HAP-1 (cell line): Measurements from ENCODE around the gene SMARCAL1.

Experiments used
- DNase-seq, 2 experiments: peaks; one replicate each; pipeline ENCODE4 v3.0.0-alpha.2; 2016 to 2020; ENCODE audit warnings: low spot score in 2 of 2
- H3K27me3 ChIP-seq: fragments of 250-450 bp; sonication (Bioruptor Pico); 2 replicates; pipeline ENCODE4 v1.5.1; 2020; ENCODE audit warnings: low read depth, mild to moderate bottlenecking, moderate library complexity
- H3K36me3 ChIP-seq: fragments of 250-450 bp; sonication (Bioruptor Pico); replicated peaks from 2 replicates; pipeline ENCODE4 v1.5.1; 2020; ENCODE audit warnings: mild to moderate bottlenecking
- H3K4me1 ChIP-seq: fragments of 250-450 bp; sonication (Bioruptor Pico); 2 replicates; pipeline ENCODE4 v1.5.1; 2020; ENCODE audit warnings: mild to moderate bottlenecking
- H3K4me3 ChIP-seq: fragments of 250-450 bp; sonication (Bioruptor Pico); 2 replicates; pipeline ENCODE4 v1.5.1; 2020; ENCODE audit warnings: mild to moderate bottlenecking, moderate library complexity
- H3K9me3 ChIP-seq: fragments of 250-450 bp; sonication (Bioruptor Pico); 2 replicates; pipeline ENCODE4 v1.5.1; 2020; ENCODE audit warnings: mild to moderate bottlenecking, moderate library complexity
- in situ Hi-C: fragments of 300-500 bp; cut with MboI; formaldehyde crosslinking; loops from 3 replicates; pipeline ENCODE4 v1.14.3; 2020; ENCODE audit warnings: low sequenced_read_pairs, inconsistent platforms, mixed read lengths

The SMARCAL1 gene

DNA sequence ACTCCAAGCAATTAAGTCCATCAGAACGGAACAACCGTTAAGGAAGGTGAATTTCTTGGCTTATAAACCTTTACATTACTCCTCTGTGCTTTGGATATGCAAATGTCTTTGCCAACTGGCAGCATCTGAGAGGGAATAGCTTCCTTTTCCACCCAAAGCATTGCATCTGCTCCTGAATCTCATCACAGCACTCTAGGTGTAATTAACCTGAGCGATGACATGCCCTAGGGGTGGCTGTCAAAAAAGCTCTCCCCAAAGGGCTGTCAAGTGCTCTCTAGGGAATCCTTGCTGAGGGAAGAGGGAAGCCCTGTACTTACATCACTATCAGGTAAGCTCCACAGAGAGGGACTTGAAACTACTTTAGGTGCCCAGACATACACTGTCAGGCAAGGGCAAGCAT lies 5.5 kb upstream of the SMARCAL1 start:
- no peaks in the 10 kb centered on the region for H3K9me3 ChIP-seq
- H3K4me3 ChIP-seq, result no peak overlapping the region
- in situ Hi-C loops, result no loop called here
- H3K36me3 ChIP-seq, result no peaks in the 10 kb centered on the region
- no peak for DNase-seq
- peaks cover 1% of the 10 kb centered on the region for H3K4me1 ChIP-seq
- H3K27me3 ChIP-seq, result peaks cover 7% of the 10 kb centered on the region

DNA sequence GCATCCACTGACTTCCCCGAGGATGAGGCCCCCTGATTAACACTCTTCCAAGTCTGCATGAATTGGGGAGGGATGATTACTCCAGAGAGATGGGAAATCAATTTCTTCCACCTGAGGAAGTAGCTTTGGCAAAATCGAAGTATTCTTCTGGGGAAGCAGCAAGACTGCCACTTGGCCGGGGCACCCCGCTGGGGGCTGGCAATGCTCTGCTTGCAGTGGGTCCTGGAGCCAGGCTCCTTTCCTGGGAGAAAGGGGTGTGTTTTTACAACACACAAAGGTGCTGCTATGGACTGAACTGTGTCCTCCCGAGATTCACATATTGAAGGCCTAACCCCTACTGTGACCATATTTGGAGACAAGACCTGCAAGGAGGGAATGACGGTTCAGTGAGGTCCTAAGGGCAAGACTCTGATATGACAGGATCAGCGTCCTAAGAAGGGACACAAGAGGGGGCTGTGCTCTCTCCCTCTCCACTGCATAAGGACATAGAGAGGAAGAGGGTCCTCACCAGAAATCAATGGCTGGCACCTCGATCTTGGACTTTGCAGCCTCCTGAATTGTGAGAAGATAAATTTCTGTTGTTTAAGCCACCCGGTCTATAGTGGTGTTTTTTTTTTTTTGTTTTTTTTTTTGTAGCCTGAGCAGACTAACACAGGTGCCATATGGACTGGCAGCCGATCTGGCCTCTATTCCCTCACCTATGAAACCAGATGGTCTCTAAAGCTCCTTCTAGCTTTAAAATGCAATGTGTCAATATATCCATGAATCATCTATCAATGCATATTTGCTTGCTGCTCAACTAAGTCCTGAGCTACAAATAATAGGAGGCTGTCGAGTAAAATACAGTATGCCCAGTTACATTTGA lies 3.6 kb upstream of the SMARCAL1 start:
- H3K4me1 ChIP-seq, result peaks cover 2% of the 10 kb centered on the region
- no peak overlapping the region for H3K4me3 ChIP-seq
- H3K9me3 ChIP-seq, result no peaks in the 10 kb centered on the region
- no peaks in the 10 kb centered on the region for H3K36me3 ChIP-seq
- no peak for DNase-seq
- in situ Hi-C loops, result no loop called here
- H3K27me3 ChIP-seq, result peaks cover 7% of the 10 kb centered on the region

DNA sequence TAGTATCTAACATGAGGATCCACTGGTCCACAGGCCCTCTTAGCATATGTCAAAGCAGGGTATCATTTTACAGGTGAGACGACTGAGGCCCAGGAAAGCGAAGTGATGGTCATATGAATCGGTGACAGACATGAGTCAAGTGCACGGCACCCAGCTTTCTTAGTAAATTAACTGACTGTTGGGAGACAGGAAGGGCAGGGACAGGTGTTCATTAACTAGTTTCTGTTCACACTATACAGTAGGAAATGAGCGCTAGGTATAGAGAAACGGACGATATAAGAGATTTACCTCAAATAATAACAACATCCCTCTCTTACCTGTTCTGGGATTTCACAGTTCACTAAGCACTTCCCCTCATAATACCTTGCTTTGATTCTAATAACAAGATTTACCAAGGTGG lies 1.7 kb upstream of the SMARCAL1 start:
- in situ Hi-C loops, result no loop called here
- no peak overlapping the region for H3K4me3 ChIP-seq
- H3K27me3 ChIP-seq, result peaks cover 7% of the 10 kb centered on the region
- no peaks in the 10 kb centered on the region for H3K36me3 ChIP-seq
- DNase-seq, result no peak
- H3K4me1 ChIP-seq, result peaks cover 2% of the 10 kb centered on the region
- H3K9me3 ChIP-seq, result no peaks in the 10 kb centered on the region

DNA sequence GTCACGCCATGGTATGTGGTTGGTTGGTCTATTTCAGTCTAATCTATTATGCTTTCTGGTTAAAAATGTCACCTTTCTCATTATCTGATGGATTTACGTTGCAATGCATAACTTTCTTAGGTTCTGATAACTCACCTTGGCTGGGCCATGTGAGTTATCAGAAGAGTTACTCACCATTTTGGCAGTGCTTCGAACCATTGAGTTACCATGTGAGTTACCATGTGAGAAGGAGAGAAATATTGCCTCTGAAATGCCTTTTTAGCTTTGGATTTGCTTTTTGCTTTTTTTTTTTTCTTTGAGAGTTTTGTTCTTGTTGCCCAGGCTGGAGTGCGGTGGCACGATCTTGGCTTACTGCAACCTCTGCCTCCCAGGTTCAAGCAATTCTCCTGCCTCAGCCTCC lies 1.6 kb downstream of the SMARCAL1 start:
- DNase-seq, result no peak
- in situ Hi-C loops, result no loop called here
- Histone ChIP-seq H3K27me3 (no peaks in the 10 kb centered on the region), H3K36me3 (peaks cover 8% of the 10 kb centered on the region), H3K4me1 (peaks cover 2% of the 10 kb centered on the region; the same call in 1 of the 2 replicates), H3K9me3 (no peaks in the 10 kb centered on the region), H3K4me3 (no peak overlapping the region)

DNA sequence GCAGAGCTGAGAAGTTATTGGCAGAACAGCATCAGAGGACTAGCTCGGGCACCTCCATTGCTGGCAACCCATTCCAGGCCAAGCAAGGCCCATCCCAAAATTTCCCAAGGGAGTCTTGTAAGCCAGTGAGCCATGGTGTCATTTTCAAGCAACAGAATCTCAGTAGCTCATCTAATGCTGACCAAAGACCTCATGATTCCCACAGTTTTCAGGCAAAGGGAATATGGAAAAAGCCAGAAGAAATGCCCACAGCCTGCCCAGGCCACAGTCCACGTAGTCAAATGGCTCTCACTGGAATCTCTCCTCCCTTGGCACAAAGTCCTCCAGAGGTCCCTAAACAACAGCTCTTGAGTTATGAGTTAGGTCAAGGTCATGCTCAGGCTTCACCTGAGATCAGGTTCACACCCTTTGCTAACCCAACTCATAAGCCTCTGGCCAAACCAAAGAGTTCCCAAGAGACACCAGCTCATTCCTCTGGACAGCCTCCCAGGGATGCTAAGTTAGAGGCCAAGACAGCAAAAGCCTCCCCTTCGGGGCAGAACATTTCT lies 2.6 kb downstream of the SMARCAL1 start:
- Histone ChIP-seq H3K4me1 (peaks cover 2% of the 10 kb centered on the region; the same call in 1 of the 2 replicates), H3K9me3 (no peaks in the 10 kb centered on the region), H3K4me3 (no peak overlapping the region), H3K27me3 (no peaks in the 10 kb centered on the region), H3K36me3 (peaks cover 8% of the 10 kb centered on the region)
- in situ Hi-C loops, result no loop called here
- DNase-seq, result no peak

DNA sequence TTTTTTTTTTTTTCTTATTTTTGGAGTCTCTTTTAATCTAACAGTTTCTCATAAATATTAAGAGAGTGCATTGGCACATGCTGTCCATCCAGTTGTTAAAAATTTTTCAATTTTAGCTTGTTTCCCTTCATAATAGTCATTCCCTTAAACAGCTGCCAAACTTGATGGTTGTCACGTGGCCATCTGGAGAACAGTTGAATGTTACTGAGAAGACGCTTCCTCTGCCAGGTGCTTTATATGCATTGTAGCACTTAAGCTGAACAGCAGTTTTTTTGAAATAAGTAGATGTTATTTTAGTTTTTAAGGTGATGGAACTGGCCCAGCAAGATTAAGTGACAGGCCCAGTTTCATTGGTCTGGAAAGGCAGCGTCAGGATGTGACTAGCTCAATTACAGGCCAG lies 3.3 kb downstream of the SMARCAL1 start:
- Histone ChIP-seq H3K27me3 (no peaks in the 10 kb centered on the region), H3K4me3 (no peak overlapping the region), H3K9me3 (no peaks in the 10 kb centered on the region), H3K36me3 (peaks cover 13% of the 10 kb centered on the region), H3K4me1 (peaks cover 2% of the 10 kb centered on the region; the same call in 1 of the 2 replicates)
- no peak for DNase-seq
- in situ Hi-C loops, result no loop called here

DNA sequence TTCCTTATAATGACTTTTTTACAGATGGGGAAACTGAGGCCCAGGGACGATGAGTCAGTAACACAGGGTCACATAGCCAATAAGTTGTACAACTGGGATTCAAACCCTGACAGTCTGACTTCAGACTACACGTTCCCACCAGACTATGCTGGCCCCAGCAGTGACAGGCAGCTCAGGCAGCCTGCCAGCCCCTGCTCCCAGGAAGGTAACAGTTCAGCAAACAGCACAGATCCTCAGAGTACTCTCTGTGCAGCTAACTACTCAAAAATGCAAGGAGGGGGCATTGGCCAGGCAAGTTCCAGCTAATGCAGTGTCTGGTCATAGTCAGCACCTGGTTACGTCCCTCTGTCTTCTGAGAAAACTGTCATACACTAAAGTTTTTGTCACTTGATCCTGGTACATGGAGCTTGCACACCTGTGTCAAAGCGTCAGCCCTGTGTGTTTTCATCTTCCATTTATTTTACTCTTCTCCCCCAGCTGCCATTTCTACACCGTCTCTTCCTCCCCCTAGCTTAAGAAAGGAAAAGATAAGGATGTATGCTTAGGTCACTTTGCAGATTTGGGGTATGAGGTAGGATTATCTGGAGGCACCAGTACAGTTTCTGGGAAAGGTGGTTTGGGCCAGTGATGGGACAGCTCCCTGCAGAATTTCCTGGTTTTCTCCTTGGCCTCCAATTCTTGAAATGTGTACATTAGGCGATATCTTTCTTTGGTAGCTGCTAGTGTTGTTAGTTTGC lies 4.5 kb downstream of the SMARCAL1 start:
- peaks cover 2% of the 10 kb centered on the region; the same call in 1 of the 2 replicates for H3K4me1 ChIP-seq
- no peaks in the 10 kb centered on the region for H3K9me3 ChIP-seq
- in situ Hi-C loops, result no loop called here
- H3K27me3 ChIP-seq, result no peaks in the 10 kb centered on the region
- H3K36me3 ChIP-seq, result peaks cover 19% of the 10 kb centered on the region
- no peak overlapping the region for H3K4me3 ChIP-seq
- DNase-seq, result no peak

DNA sequence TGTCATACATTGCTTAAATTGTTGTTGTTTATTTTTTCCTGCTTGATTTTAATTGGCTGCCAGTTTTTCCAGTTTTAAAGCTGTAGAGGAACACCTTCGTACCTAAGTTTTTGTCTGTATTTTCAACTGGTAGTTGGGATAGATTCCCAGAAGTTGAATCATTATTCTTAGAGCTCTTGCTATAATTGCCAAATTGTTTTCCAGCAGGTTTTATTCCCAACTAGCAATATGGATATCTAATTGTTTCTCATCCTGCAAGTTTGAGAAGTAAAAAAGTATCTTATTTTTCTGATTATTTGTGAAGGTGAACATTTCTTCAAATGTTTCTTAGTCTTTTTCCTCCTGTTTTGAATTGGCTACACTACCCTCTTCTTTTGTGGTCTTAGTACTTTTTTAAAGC lies 6.7 kb downstream of the SMARCAL1 start:
- H3K4me3 ChIP-seq, result no peak overlapping the region
- H3K9me3 ChIP-seq, result no peaks in the 10 kb centered on the region
- in situ Hi-C loops, result no loop called here
- H3K27me3 ChIP-seq, result no peaks in the 10 kb centered on the region
- H3K36me3 ChIP-seq, result peaks cover 35% of the 10 kb centered on the region
- H3K4me1 ChIP-seq, result no peaks in the 10 kb centered on the region
- no peak for DNase-seq

DNA sequence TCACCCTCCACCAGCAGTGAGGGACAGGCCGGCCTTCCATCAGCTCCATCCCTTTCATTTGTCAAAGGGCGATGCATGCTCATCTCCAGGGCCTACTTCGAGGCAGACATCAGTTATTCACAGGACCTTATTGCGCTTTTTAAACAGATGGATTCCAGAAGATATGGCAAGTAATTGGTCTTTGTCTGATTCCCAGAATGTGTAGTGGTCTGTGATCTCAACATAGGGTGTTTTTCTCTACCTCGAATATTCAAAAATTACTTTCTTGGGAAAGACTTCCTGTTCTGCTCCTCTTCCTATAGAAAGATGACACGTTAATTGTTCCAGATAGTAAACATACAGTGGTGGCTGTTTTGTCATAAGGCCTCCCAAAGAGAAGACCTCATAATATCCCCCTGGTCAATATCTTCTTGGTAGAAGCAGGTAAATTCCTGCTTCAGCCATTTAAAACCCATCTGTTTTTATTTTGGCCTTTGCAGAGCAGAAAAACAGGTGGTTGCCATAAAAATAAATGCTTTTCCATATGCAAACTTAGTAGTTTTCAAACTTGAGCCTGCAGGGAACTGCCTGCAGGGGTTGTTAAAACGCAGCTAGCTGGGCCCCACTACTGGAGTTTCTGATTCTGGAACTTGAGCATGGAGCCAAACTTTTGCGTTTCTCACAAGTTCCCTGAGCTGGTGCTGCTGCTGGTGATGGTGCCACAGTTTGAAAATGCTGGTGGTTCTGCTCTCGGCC lies 8.2 kb downstream of the SMARCAL1 start:
- Histone ChIP-seq H3K4me1 (no peaks in the 10 kb centered on the region), H3K27me3 (no peaks in the 10 kb centered on the region), H3K9me3 (no peaks in the 10 kb centered on the region), H3K36me3 (peaks cover 50% of the 10 kb centered on the region), H3K4me3 (no peak overlapping the region)
- no peak for DNase-seq
- in situ Hi-C loops, result no loop called here

DNA sequence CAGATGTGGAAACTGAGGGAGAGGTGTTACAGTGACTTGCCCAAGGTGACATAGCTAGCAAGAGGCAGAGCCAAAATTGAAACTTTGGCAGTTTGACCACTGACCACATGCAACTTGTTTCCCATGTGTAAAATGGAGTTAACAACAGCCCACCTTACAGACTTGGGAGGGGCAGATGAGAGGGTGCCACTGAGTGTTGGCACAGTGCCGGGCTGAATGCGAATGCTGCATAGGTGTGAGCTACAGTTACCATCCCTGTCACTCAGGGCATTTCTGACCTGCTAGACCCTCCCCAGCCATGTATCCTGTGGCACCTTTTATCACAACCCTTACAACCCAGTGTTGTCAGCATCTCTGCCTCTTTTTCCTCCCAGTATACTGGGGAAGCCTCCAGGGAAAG lies 10.8 kb downstream of the SMARCAL1 start:
- Histone ChIP-seq H3K27me3 (no peaks in the 10 kb centered on the region), H3K4me3 (no peak overlapping the region), H3K4me1 (no peaks in the 10 kb centered on the region), H3K9me3 (no peaks in the 10 kb centered on the region), H3K36me3 (peaks cover 42% of the 10 kb centered on the region)
- no peak for DNase-seq
- in situ Hi-C loops, result no loop called here

DNA sequence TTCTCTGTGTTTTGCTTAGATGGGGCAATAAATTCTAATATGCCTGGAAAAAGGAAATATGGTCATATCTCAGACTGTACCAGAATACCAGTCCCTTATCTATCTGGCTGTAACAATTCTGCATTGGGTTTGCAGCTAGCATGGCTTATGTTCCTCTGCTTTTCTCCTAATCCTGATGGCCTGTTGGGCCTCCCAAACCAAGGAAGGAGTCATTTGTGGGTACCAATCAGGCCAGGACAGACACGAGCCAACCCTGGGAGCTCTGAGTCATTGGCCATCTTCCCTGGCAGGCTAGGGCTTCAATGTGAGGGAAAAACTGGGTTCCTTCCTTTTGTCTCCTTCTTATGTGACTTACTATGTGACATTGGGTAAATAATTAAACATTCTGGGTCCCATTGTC lies 12.0 kb downstream of the SMARCAL1 start:
- in situ Hi-C loops, result no loop called here
- no peak for DNase-seq
- Histone ChIP-seq H3K36me3 (peaks cover 47% of the 10 kb centered on the region), H3K9me3 (no peaks in the 10 kb centered on the region), H3K27me3 (no peaks in the 10 kb centered on the region), H3K4me1 (no peaks in the 10 kb centered on the region), H3K4me3 (no peak overlapping the region)

DNA sequence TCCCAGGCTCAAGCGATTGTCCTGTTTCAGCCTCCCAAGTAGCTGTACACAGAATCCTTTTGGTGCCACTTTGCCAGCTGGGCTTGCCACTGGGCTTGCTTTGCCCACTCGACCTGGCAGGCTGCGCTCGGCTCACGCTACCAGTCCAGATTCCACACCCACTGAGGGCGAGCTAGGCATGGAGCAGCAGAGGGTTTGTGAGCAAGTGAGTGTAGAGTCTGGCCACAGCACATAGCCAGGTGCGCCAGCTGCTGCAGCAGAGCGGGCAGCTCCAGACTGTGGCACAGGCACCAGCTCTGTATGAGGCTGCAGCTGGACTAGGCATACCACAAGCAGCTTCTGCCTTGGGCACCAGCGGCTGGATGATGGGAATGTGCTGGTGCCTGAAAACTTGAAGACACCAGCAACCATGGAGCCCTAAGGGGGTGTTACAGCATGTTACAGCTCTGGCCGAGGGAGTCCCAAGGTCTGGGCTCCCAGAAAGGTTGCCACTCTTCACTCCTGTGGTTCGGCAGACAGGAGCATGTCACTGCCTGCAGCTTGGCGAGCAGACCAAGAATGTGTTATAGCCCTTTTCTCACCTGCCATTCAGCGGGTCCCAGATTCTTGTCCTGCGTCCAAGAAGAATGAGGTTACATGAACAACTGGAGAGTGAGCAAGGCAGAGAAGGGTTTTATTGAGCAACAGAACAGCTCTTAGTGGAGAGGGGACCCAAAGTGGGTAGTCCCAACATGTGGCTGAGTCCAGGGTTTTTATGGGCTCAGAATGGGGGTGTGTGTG lies 12.9 kb downstream of the SMARCAL1 start:
- no peak for DNase-seq
- no peak overlapping the region for H3K4me3 ChIP-seq
- H3K4me1 ChIP-seq, result no peaks in the 10 kb centered on the region
- H3K36me3 ChIP-seq, result peaks cover 51% of the 10 kb centered on the region
- H3K27me3 ChIP-seq, result no peaks in the 10 kb centered on the region
- H3K9me3 ChIP-seq, result no peaks in the 10 kb centered on the region
- in situ Hi-C loops, result no loop called here

DNA sequence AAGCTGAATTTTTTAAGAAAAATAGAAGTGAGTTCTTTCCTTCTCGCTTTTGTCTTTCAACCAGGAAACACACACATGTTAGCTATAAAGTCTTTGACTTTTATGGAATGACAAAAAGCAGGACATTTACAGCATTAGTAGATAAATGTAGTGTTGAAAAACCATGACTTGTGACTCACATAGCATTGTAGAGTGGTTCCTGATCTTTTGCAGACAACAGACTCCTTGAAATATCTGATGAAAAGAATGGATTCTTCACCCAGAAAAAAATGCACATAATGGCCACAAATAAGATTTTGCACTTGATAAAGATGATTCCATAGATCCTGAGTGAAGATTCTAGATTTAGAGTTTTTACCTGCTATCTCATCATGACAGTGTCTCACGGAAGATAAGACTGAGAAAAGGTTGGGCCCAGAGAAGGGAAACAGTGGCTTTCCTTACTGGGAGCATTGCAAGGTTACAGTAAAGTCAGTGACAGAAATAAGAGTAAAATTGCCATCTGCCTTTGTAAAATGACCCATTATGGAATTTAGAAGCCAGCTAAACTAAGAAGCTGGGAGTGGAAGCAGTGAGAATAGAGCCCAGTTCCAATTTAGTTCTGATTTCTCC lies 14.0 kb downstream of the SMARCAL1 start:
- Histone ChIP-seq H3K27me3 (no peaks in the 10 kb centered on the region), H3K4me3 (no peak overlapping the region), H3K36me3 (peaks cover 45% of the 10 kb centered on the region), H3K9me3 (no peaks in the 10 kb centered on the region), H3K4me1 (no peaks in the 10 kb centered on the region)
- in situ Hi-C loops, result no loop called here
- DNase-seq, result no peak
